Measurements from ENCODE around the gene NPAS2. TPM values are rescaled to one million over a fixed set of nuclear protein-coding genes. Genes with fewer than 3 reads are reported as not detected.

Gene NPAS2
- polyA plus RNA-seq, 1 donor = 20.4 TPM

DNA sequence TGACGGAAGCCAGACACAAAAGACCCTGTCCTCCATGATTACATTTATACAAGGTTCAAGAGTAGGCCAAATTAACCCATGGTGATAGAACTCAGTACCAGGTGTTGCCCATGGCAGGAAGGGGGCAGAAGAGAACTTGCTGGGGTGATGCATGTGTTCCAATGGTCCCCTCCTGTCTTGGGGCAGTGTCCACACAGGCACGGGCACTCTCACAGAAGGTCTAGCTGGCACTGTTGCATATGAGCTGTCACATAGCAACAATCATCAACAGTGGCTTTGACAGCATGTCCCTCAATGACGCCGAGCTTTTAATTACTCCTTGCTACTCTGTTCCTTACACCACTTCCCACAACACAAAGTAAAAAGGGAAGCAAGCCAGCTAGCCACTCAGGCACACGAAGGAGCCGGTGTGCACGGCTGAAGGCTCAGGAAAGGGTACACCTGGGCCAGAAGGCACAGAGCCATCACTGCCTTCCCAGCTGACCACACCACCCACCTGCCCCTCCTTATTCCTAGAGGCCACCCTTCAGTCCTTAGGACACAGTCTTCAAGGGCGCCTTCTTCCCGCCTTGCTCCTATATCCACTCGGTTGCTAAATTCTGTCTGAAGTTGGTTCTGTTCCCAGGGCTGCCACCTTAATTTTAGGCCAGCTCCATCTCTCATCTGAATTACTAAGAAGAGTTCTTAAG is 211.1 kb downstream of the NPAS2 start:
- peaks cover 22% of the 10 kb centered on the region for H3K36me3 ChIP-seq (ENCODE audit: control insufficient read depth, insufficient read depth, low read length)
- WGBS (ENCODE audit: insufficient coverage, low lambda C conversion rate) = no CpG with 5 or more reads among the region's 10 CpGs
- no peaks in the 10 kb centered on the region for H3K27me3 ChIP-seq (ENCODE audit: control insufficient read depth, insufficient read depth, low read length)
- H3K27ac ChIP-seq (ENCODE audit: low read length) = no peak overlapping the region
- H3K4me3 ChIP-seq (ENCODE audit: low read length) = no peak overlapping the region
- no peak for DNase-seq
- no peaks in the 10 kb centered on the region for H3K9me3 ChIP-seq (ENCODE audit: control insufficient read depth, low read depth, low read length)
- no peaks in the 10 kb centered on the region for H3K4me1 ChIP-seq (ENCODE audit: control insufficient read depth, insufficient read depth, low read length)

DNA sequence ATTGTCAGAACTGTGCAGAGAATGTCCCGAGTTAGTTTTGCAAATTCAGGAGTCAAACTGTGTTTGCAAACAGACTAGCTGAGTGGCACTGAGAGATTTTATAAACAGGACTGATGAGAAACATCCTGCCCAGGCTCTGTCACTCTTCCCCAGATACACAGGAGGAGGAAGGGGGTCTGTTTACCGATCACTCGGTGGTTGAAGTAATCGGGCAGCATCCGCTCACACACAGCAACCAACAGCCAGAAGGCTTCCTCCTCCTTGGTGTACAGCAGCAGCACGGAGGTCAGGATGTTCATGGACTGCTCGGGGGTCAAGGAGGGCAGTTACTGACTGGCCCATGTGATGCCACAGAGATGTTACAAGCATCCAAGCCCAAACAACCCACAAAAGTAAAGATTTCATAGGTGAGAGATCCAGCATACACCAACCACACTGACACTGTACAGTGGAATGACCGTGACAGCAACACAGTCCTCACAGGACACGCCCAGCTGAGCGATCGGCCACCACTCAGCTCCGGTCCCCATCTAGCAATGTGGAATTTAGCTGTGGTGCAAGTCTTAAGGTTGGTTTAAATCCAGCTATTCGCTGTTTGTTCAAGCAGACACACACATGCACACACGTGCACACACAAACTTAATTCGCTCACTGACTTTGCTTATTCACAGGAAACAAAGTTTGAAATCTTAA is 212.3 kb downstream of the NPAS2 start:
- no CpG with 5 or more reads among the region's 15 CpGs for WGBS (ENCODE audit: insufficient coverage, low lambda C conversion rate)
- Histone ChIP-seq H3K36me3 (ENCODE audit: control insufficient read depth, insufficient read depth, low read length) (peaks cover 28% of the 10 kb centered on the region), H3K4me1 (ENCODE audit: control insufficient read depth, insufficient read depth, low read length) (no peaks in the 10 kb centered on the region), H3K9me3 (ENCODE audit: control insufficient read depth, low read depth, low read length) (no peaks in the 10 kb centered on the region), H3K27ac (ENCODE audit: low read length) (no peak overlapping the region), H3K4me3 (ENCODE audit: low read length) (no peak overlapping the region), H3K27me3 (ENCODE audit: control insufficient read depth, insufficient read depth, low read length) (no peaks in the 10 kb centered on the region)
- DNase-seq = no peak

DNA sequence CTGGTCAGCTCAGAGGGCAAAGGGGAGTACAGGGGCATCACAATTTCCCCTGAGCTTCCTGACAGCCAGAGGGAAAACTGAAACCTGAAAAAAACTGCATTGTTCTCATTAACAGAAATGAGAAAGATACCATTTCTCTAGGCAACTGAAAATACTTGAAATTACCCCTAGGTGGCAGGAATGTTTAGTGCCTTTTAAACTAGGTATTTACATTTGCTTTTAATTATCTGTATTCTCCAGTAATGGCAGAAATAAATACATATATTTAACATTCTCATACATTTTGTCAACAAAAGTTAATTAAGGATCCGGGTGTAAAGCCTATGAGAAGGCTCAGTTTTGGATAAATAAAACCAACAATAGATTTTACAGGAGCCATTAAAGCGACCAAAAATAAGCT is 216.6 kb downstream of the NPAS2 start:
- Histone ChIP-seq H3K36me3 (ENCODE audit: control insufficient read depth, insufficient read depth, low read length) (peaks cover 35% of the 10 kb centered on the region), H3K4me1 (ENCODE audit: control insufficient read depth, insufficient read depth, low read length) (no peaks in the 10 kb centered on the region), H3K27ac (ENCODE audit: low read length) (no peak overlapping the region), H3K9me3 (ENCODE audit: control insufficient read depth, low read depth, low read length) (no peaks in the 10 kb centered on the region), H3K27me3 (ENCODE audit: control insufficient read depth, insufficient read depth, low read length) (no peaks in the 10 kb centered on the region), H3K4me3 (ENCODE audit: low read length) (no peak overlapping the region)
- WGBS (ENCODE audit: insufficient coverage, low lambda C conversion rate) = no CpG with 5 or more reads among the region's 2 CpGs
- DNase-seq = no peak

- H3K9me3 ChIP-seq (ENCODE audit: control insufficient read depth, low read depth, low read length) = no peaks in the 10 kb centered on the region
- no peak overlapping the region for H3K4me3 ChIP-seq (ENCODE audit: low read length)
- no peaks in the 10 kb centered on the region for H3K4me1 ChIP-seq (ENCODE audit: control insufficient read depth, insufficient read depth, low read length)
- no peak for DNase-seq
- no peaks in the 10 kb centered on the region for H3K27me3 ChIP-seq (ENCODE audit: control insufficient read depth, insufficient read depth, low read length)
- peaks cover 35% of the 10 kb centered on the region for H3K36me3 ChIP-seq (ENCODE audit: control insufficient read depth, insufficient read depth, low read length)
- WGBS (ENCODE audit: insufficient coverage, low lambda C conversion rate) = 83% methylated on average over 1 of the region's 19 CpGs
- no peak overlapping the region for H3K27ac ChIP-seq (ENCODE audit: low read length)
Measured at GRCh38 chr2:101037161-101037755, 217.3 kb downstream of the NPAS2 start.

GRCh38 chr2:101038455-101039255 is 218.7 kb downstream of the NPAS2 start:
- DNase-seq = no peak
- Histone ChIP-seq H3K36me3 (ENCODE audit: control insufficient read depth, insufficient read depth, low read length) (peaks cover 30% of the 10 kb centered on the region), H3K27ac (ENCODE audit: low read length) (no peak overlapping the region)

GRCh38 chr2:101040072-101040471 is 220.1 kb downstream of the NPAS2 start:
- Histone ChIP-seq H3K27me3 (ENCODE audit: control insufficient read depth, insufficient read depth, low read length) (no peaks in the 10 kb centered on the region), H3K27ac (ENCODE audit: low read length) (no peak overlapping the region), H3K4me3 (ENCODE audit: low read length) (no peak overlapping the region), H3K9me3 (ENCODE audit: control insufficient read depth, low read depth, low read length) (no peaks in the 10 kb centered on the region), H3K36me3 (ENCODE audit: control insufficient read depth, insufficient read depth, low read length) (peaks cover 25% of the 10 kb centered on the region), H3K4me1 (ENCODE audit: control insufficient read depth, insufficient read depth, low read length) (no peaks in the 10 kb centered on the region)
- no peak for DNase-seq
- no CpG with 5 or more reads among the region's 13 CpGs for WGBS (ENCODE audit: insufficient coverage, low lambda C conversion rate)

More at GRCh38 chr2:101038455-101039255, 218.7 kb downstream of the NPAS2 start:
- 100% methylated on average over 1 of the region's 21 CpGs for WGBS (ENCODE audit: insufficient coverage, low lambda C conversion rate)
- Histone ChIP-seq H3K27me3 (ENCODE audit: control insufficient read depth, insufficient read depth, low read length) (no peaks in the 10 kb centered on the region), H3K4me1 (ENCODE audit: control insufficient read depth, insufficient read depth, low read length) (no peaks in the 10 kb centered on the region), H3K9me3 (ENCODE audit: control insufficient read depth, low read depth, low read length) (no peaks in the 10 kb centered on the region), H3K4me3 (ENCODE audit: low read length) (no peak overlapping the region)

- Histone ChIP-seq H3K27me3 (ENCODE audit: control insufficient read depth, insufficient read depth, low read length) (no peaks in the 10 kb centered on the region), H3K4me3 (ENCODE audit: low read length) (no peak overlapping the region), H3K36me3 (ENCODE audit: control insufficient read depth, insufficient read depth, low read length) (peaks cover 18% of the 10 kb centered on the region), H3K4me1 (ENCODE audit: control insufficient read depth, insufficient read depth, low read length) (no peaks in the 10 kb centered on the region), H3K27ac (ENCODE audit: low read length) (no peak overlapping the region), H3K9me3 (ENCODE audit: control insufficient read depth, low read depth, low read length) (no peaks in the 10 kb centered on the region)
- no peak for DNase-seq
- 100% methylated on average over 1 of the region's 6 CpGs for WGBS (ENCODE audit: insufficient coverage, low lambda C conversion rate)
Measured at GRCh38 chr2:101040761-101041160, 220.8 kb downstream of the NPAS2 start.

DNA sequence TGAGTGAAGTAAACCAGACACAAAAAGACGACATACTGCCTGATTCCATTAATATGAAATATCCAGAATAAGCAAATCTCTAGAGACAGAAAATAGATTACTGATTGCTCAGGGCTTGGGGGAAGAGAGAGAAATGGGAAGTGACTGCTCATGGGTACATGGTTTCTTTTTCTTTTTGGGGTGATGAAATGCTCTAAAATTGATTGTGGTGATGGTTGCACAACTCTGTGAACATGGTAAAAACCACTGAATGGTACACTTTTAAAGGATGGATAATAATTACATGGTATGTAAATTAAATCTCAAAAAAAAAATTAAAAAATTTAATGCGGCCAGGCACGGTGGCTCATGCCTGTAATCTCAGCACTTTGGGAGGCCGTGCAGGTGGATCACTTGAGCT is 221.5 kb downstream of the NPAS2 start:
- Histone ChIP-seq H3K4me1 (ENCODE audit: control insufficient read depth, insufficient read depth, low read length) (no peaks in the 10 kb centered on the region), H3K27me3 (ENCODE audit: control insufficient read depth, insufficient read depth, low read length) (no peaks in the 10 kb centered on the region), H3K36me3 (ENCODE audit: control insufficient read depth, insufficient read depth, low read length) (peaks cover 15% of the 10 kb centered on the region), H3K27ac (ENCODE audit: low read length) (no peak overlapping the region), H3K9me3 (ENCODE audit: control insufficient read depth, low read depth, low read length) (no peaks in the 10 kb centered on the region), H3K4me3 (ENCODE audit: low read length) (no peak overlapping the region)
- no peak for DNase-seq
- WGBS (ENCODE audit: insufficient coverage, low lambda C conversion rate) = 78% methylated on average over 1 of the region's 4 CpGs

- Histone ChIP-seq H3K4me1 (ENCODE audit: control insufficient read depth, insufficient read depth, low read length) (no peaks in the 10 kb centered on the region), H3K4me3 (ENCODE audit: low read length) (no peak overlapping the region), H3K27me3 (ENCODE audit: control insufficient read depth, insufficient read depth, low read length) (no peaks in the 10 kb centered on the region), H3K27ac (ENCODE audit: low read length) (no peak overlapping the region), H3K9me3 (ENCODE audit: control insufficient read depth, low read depth, low read length) (no peaks in the 10 kb centered on the region), H3K36me3 (ENCODE audit: control insufficient read depth, insufficient read depth, low read length) (peaks cover 3% of the 10 kb centered on the region)
- DNase-seq = no peak
- WGBS (ENCODE audit: insufficient coverage, low lambda C conversion rate) = no CpG with 5 or more reads among the region's 10 CpGs
Measured at GRCh38 chr2:101045330-101045729, 225.4 kb downstream of the NPAS2 start.

Measured in large intestine (tissue), 3 donors.